DMS 273 (cell line): ENCODE data around the gene ECE2.
"Not testable (repeated sequence)": the region's sequence is repeated elsewhere in the genome, so short reads cannot be mapped to it uniquely, and the experiment has no call there.

ENCODE experiments used
- DNase-seq: peaks from one replicate; lab custom pipeline; 2025; ENCODE audit not compliant: unreplicated experiment; lab: John Stamatoyannopoulos, UW

Gene ECE2

GRCh38 chr3:184335661-184336546, 60.1 kb downstream of the ECE2 start:
- DNase-seq = peak; percentile 96

- DNase-seq = peak; percentile 85
Measured at GRCh38 chr3:184336547-184337398, 61.0 kb downstream of the ECE2 start.

- DNase-seq = peak; percentile 68
Measured at GRCh38 chr3:184337399-184337714, 61.5 kb downstream of the ECE2 start, which contains the start of gene FAM131A. Gene FAM131A (plus strand): TSS chr3:184337600. CDS start chr3:184337631, 31 bp downstream.

- DNase-seq = no peak
Measured at GRCh38 chr3:184337981-184338380, 62.2 kb downstream of the ECE2 start.

GRCh38 chr3:184338511-184338945, 62.7 kb downstream of the ECE2 start:
- DNase-seq = peak; percentile 99

- no peak for DNase-seq
Measured at GRCh38 chr3:184339001-184339400, 63.2 kb downstream of the ECE2 start.

GRCh38 chr3:184339451-184340135, 63.8 kb downstream of the ECE2 start:
- DNase-seq = not testable (repeated sequence)

GRCh38 chr3:184341925-184342324, 66.1 kb downstream of the ECE2 start:
- DNase-seq = no peak
